KMS-11 (cell line): ENCODE results near the gene DDX27.
"Not testable (repeated sequence)": the region's sequence is repeated elsewhere in the genome, so short reads cannot be mapped to it uniquely, and the experiment has no call there.

Experiments
- H2AFZ ChIP-seq: fragments of 200-600 bp; sonication (generic); 2 replicates; pipeline ENCODE4 v1.6.1; 2016; ENCODE audit warnings: antibody characterized with exemption, mixed run types, low read depth
- H3K27ac ChIP-seq: fragments of 200-600 bp; sonication (generic); 2 replicates; pipeline ENCODE4 v1.6.1; 2016; ENCODE audit warnings: mild to moderate bottlenecking, mixed run types
- H3K27me3 ChIP-seq: fragments of 200-600 bp; sonication (generic); 2 replicates; pipeline ENCODE4 v1.6.1; 2017; ENCODE audit warnings: mild to moderate bottlenecking, low read depth, mixed run types, moderate library complexity; ENCODE audit not compliant: insufficient read depth
- H3K36me3 ChIP-seq: fragments of 200-600 bp; sonication (generic); 2 replicates; pipeline ENCODE4 v1.6.1; 2017; ENCODE audit warnings: mild to moderate bottlenecking, mixed run types; ENCODE audit not compliant: insufficient read depth
- H3K4me1 ChIP-seq: fragments of 200-600 bp; sonication (generic); 2 replicates; pipeline ENCODE4 v1.6.1; 2016; ENCODE audit warnings: mild to moderate bottlenecking, low read depth, mixed run types; ENCODE audit not compliant: poor library complexity, severe bottlenecking
- H3K4me2 ChIP-seq: fragments of 200-600 bp; sonication (generic); 2 replicates; pipeline ENCODE4 v1.7.0; 2016; ENCODE audit warnings: mild to moderate bottlenecking, mixed run types
- H3K4me3 ChIP-seq: fragments of 200-600 bp; sonication (generic); IDR thresholded peaks from 2 replicates; pipeline ENCODE4 v1.6.1; 2017; ENCODE audit warnings: low read depth, low read length, mixed read lengths; ENCODE audit not compliant: insufficient read depth
- H3K79me2 ChIP-seq: fragments of 200-600 bp; sonication (generic); 2 replicates; pipeline ENCODE4 v1.6.1; 2016; ENCODE audit warnings: low read depth, mixed run types; ENCODE audit not compliant: insufficient read depth
- H3K9ac ChIP-seq: fragments of 200-600 bp; sonication (generic); 2 replicates; pipeline ENCODE4 v1.6.1; 2016; ENCODE audit warnings: mild to moderate bottlenecking, mixed run types
- H4K20me1 ChIP-seq: fragments of 200-600 bp; sonication (generic); 2 replicates; pipeline ENCODE4 v1.6.1; 2016; ENCODE audit warnings: mild to moderate bottlenecking, mixed run types; ENCODE audit not compliant: insufficient read depth
- TF ChIP-seq, protein P1 (sequence below): fragments of 200-600 bp; sonication (generic); conservative IDR thresholded peaks from 2 replicates; pipeline ENCODE4 v1.6.1; 2017; ENCODE audit warnings: low read depth, mild to moderate bottlenecking, antibody characterized with exemption, low read length, moderate library complexity, mixed read lengths

DDX27 gene

GRCh38 chr20:49186535-49187329, 32.5 kb upstream of the DDX27 start:
- no peak overlapping the region for H3K4me3 ChIP-seq
- peak overlapping the region; percentile 56; the same call in 1 of the 2 replicates for H3K27ac ChIP-seq
- 0 out of 2 replicates have a peak overlapping the region, but pooled peaks have one; percentile 5 for H2AFZ ChIP-seq
- H3K4me2 ChIP-seq, result peak overlapping the region; percentile 77
- H3K36me3 ChIP-seq, result no peaks in the 10 kb centered on the region
- peaks cover 35% of the 10 kb centered on the region for H3K4me1 ChIP-seq
- H4K20me1 ChIP-seq, result peaks cover 22% of the 10 kb centered on the region
- TF ChIP-seq, protein P1, sequence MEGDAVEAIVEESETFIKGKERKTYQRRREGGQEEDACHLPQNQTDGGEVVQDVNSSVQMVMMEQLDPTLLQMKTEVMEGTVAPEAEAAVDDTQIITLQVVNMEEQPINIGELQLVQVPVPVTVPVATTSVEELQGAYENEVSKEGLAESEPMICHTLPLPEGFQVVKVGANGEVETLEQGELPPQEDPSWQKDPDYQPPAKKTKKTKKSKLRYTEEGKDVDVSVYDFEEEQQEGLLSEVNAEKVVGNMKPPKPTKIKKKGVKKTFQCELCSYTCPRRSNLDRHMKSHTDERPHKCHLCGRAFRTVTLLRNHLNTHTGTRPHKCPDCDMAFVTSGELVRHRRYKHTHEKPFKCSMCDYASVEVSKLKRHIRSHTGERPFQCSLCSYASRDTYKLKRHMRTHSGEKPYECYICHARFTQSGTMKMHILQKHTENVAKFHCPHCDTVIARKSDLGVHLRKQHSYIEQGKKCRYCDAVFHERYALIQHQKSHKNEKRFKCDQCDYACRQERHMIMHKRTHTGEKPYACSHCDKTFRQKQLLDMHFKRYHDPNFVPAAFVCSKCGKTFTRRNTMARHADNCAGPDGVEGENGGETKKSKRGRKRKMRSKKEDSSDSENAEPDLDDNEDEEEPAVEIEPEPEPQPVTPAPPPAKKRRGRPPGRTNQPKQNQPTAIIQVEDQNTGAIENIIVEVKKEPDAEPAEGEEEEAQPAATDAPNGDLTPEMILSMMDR, result no peak
- H3K27me3 ChIP-seq, result no peaks in the 10 kb centered on the region
- peaks cover 58% of the 10 kb centered on the region for H3K79me2 ChIP-seq
- peak overlapping the region; percentile 49; the same call in 1 of the 2 replicates for H3K9ac ChIP-seq

GRCh38 chr20:49187330-49187850, 31.8 kb upstream of the DDX27 start:
- Histone ChIP-seq H3K4me3 (no peak overlapping the region), H3K27ac (peak overlapping the region; percentile 56), H3K9ac (peak overlapping the region; percentile 49; the same call in 1 of the 2 replicates), H3K27me3 (no peaks in the 10 kb centered on the region), H3K4me2 (peak overlapping the region; percentile 77), H3K36me3 (no peaks in the 10 kb centered on the region), H2AFZ (peak overlapping the region; percentile 5; the same call in 1 of the 2 replicates), H3K4me1 (peaks cover 35% of the 10 kb centered on the region), H3K79me2 (peaks cover 51% of the 10 kb centered on the region), H4K20me1 (peaks cover 22% of the 10 kb centered on the region)
- TF ChIP-seq, protein P1, result no peak

GRCh38 chr20:49187851-49188641, 31.2 kb upstream of the DDX27 start, which contains the start of gene STAU1:
Gene STAU1 (minus strand): TSS chr20:49188334. CDS start chr20:49166201, 22,133 bp downstream.
- peaks cover 44% of the 10 kb centered on the region for H3K79me2 ChIP-seq
- H4K20me1 ChIP-seq, result peaks cover 19% of the 10 kb centered on the region
- peaks cover 33% of the 10 kb centered on the region for H3K4me1 ChIP-seq
- peak within 1 kb of the TSS; percentile 49; the same call in 1 of the 2 replicates for H3K9ac ChIP-seq
- H3K27ac ChIP-seq, result peak within 1 kb of the TSS; percentile 56
- TF ChIP-seq, protein P1, result no peak
- no peaks in the 10 kb centered on the region for H3K27me3 ChIP-seq
- no peak within 1 kb of the TSS for H3K4me3 ChIP-seq
- no peaks in the 10 kb centered on the region for H3K36me3 ChIP-seq
- H2AFZ ChIP-seq, result peak within 1 kb of the TSS; percentile 80
- peak within 1 kb of the TSS; percentile 77 for H3K4me2 ChIP-seq

DNA sequence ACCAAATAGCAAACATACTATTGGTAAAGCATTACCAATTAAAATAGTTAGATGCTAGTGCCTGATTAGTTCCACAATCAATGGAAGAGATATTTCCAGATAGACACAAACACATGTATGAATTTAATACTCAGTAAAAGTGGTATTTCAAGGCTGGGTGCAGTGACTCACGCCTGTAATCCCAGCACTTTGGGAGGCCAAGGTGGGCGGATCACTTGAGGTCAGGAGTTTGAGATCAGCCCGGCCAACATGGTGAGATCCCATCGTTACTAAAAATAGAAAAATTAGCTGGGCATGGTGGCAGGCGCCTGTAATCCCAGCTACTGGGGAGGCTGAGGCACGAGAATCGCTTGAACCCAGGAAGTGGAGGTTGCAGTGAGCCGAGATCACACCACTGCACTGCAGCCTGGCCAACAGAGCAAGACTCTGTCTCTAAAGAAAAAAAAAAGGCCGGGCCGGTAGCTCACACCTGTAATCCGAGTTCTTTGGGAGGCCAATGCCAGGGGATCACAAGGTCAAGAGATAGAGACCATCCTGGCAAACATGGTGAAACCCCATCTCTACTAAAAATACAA, 26.2 kb upstream of the DDX27 start:
- H3K4me2 ChIP-seq, H3K27ac ChIP-seq, H3K27me3 ChIP-seq, H3K4me1 ChIP-seq, H3K9ac ChIP-seq, H2AFZ ChIP-seq, H3K79me2 ChIP-seq, H3K4me3 ChIP-seq, H4K20me1 ChIP-seq, H3K36me3 ChIP-seq: not testable (repeated sequence)
